ENCODE measurements around the gene BCCIP. TPM values are rescaled to one million over a fixed set of nuclear protein-coding genes. Genes with fewer than 3 reads are reported as not detected.
A peak's percentile ranks its signal among the peaks of the same experiment; 100 is the strongest.

The BCCIP gene
- total and polyA plus RNA-seq, 2 of the 8 experiments (the other 6 are each of a cell fraction or from before 2014, with no cell fraction given) = 33.9 to 120 TPM

GRCh38 chr10:125774581-125775191, 48.7 kb upstream of the BCCIP start:
- Histone ChIP-seq H3K23me2 (ENCODE audit: low read depth, low read length) (no peaks in the 10 kb centered on the region), H3K14ac (ENCODE audit: insufficient read length) (no peak overlapping the region), H2AFZ (ENCODE audit: low read length) (no peak overlapping the region), H3K4me3 (ENCODE audit: extremely low read depth in 1 of 4, insufficient read depth in 2 of 4, low read depth in 3 of 4, low read length in 4 of 4) (no peak overlapping the region), H3K4me2 (ENCODE audit: insufficient read depth in 1 of 2, low read depth in 2 of 2, low read length in 2 of 2) (no peak overlapping the region), H2BK120ac (replicated peaks; ENCODE audit: low read depth, low read length) (no peak overlapping the region), H2AK5ac (ENCODE audit: low read depth, low read length) (no peak overlapping the region), H4K5ac (ENCODE audit: insufficient read length, low read depth, low read length) (no peak overlapping the region), H3K79me2 (ENCODE audit: control insufficient read depth in 1 of 2, insufficient read depth in 2 of 2, low read length in 2 of 2) (no peaks in the 10 kb centered on the region), H4K20me1 (replicated peaks in 1 of 2; ENCODE audit: control insufficient read depth in 1 of 2, insufficient read depth in 2 of 2, low read length in 2 of 2) (no peaks in the 10 kb centered on the region), H2BK15ac (ENCODE audit: low read length) (no peak overlapping the region), H3K56ac (replicated peaks; ENCODE audit: insufficient read length, low read depth, low read length) (no peak overlapping the region), H3K27ac (ENCODE audit: low read depth, low read length) (no peak overlapping the region), H4K8ac (ENCODE audit: extremely low read depth, insufficient read depth, low read length) (peak overlapping the region; percentile 16; the same call in 1 of the 2 replicates), H3K4me1 (replicated peaks in 1 of 4; ENCODE audit: control insufficient read depth in 3 of 4, insufficient read depth in 4 of 4, low read length in 3 of 4) (no peaks in the 10 kb centered on the region), H2BK20ac (ENCODE audit: low read length) (no peak overlapping the region), H3K27me3 (replicated peaks in 1 of 4; ENCODE audit: control insufficient read depth in 3 of 4, extremely low read depth in 1 of 4, insufficient read depth in 3 of 4, low read length in 3 of 4) (no peaks in the 10 kb centered on the region), H3K9me3 (ENCODE audit: insufficient read depth in 2 of 2, low read depth in 1 of 2, low read length in 1 of 2) (no peaks in the 10 kb centered on the region), H3K79me1 (ENCODE audit: low read depth, low read length) (no peaks in the 10 kb centered on the region), H2BK5ac (ENCODE audit: low read depth, low read length) (no peak overlapping the region), H4K91ac (replicated peaks; ENCODE audit: insufficient read length, low read length) (no peak overlapping the region), H3K18ac (ENCODE audit: extremely low read depth, low read length) (no peak overlapping the region), H3K23ac (ENCODE audit: insufficient read length) (no peak overlapping the region), H3K36me3 (ENCODE audit: control insufficient read depth in 2 of 4, insufficient read depth in 4 of 4, low read length in 3 of 4) (no peaks in the 10 kb centered on the region), H2BK12ac (ENCODE audit: low read depth, low read length) (no peak overlapping the region), H3K4ac (replicated peaks; ENCODE audit: insufficient read length, low read depth, low read length) (no peak overlapping the region), H3K9ac (replicated peaks in 1 of 4; ENCODE audit: extremely low read depth in 1 of 4, low read depth in 3 of 4, low read length in 3 of 4) (no peak overlapping the region)
- DNase-seq (ENCODE audit: low read depth in 1 of 2, low spot score in 2 of 2) = no peak
- 94% methylated on average over 30 of the region's 32 CpGs; no CpG with 5 or more reads in 1 of the 2 experiments for WGBS, 2 experiments (ENCODE audit: extremely low coverage in 1 of 2, insufficient coverage in 1 of 2, insufficient read length in 1 of 2, insufficient replicate concordance in 2 of 2, low coverage in 1 of 2, low lambda C conversion rate in 2 of 2, missing lambda C conversion rate in 1 of 2)
- ChIA-PET POLR2A (ENCODE audit: partially characterized antibody) (no interaction called here), CTCF (ENCODE audit: partially characterized antibody) (interaction anchor here (1.0 kb wide), 1 partner anchor 10 kb away, joined by 3 read pairs; no protein-coding TSS in a partner anchor)
- TF ChIP-seq CREB1 (IDR thresholded peaks at IDR 0.05) = no peak
- no peak for TF ChIP-seq EP300 (IDR thresholded peaks at IDR 0.05; ENCODE audit: borderline replicate concordance in 1 of 2, low read depth in 2 of 2, low read length in 2 of 2)
- no peak for TF ChIP-seq POU5F1 (IDR thresholded peaks at IDR 0.05; ENCODE audit: low read depth, low read length)
- TF ChIP-seq KDM1A (IDR thresholded peaks at IDR 0.05; ENCODE audit: borderline replicate concordance, low read length) = no peak
- FAIRE-seq = no peak

All from H1 (cell line).